ENCODE results near the gene DHRS3. TPM values are rescaled to one million over a fixed set of nuclear protein-coding genes. Genes with fewer than 3 reads are reported as not detected.
A peak's percentile ranks its signal among the peaks of the same experiment; 100 is the strongest.

The DHRS3 gene
- polyA plus RNA-seq, 1 of the 3 experiments (the other 2 are of a cell fraction), result 44.8 TPM

DNA sequence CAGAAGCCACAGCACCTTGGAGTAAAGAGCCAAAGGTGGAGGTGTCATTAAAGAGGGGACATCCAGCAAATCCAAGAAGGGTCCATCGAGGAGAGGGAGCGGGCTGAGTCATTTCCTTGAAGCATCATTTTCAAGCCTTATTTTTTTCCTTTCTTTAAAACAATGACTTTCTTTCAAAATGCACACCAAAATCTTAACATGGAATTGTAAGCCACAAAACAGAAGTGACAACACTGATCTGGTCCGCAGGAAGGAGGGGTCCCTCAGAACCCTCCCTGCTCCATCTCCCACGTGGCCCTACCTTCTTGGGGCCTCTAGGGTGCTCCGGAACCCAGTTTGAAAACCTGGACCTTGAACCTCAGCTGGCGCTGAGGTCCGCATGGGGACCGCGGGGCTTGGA, 14.8 kb downstream of the DHRS3 start:
- H2AFZ ChIP-seq (ENCODE audit: low read depth), result no peak overlapping the region
- peak overlapping the region; percentile 40; the same call in 1 of the 2 replicates for H3K9ac ChIP-seq
- 78% methylated on average over 9 of the region's 9 CpGs for WGBS (ENCODE audit: low lambda C conversion rate)
- H3K9me3 ChIP-seq, result no peaks in the 10 kb centered on the region
- no peaks in the 10 kb centered on the region for H3K9me2 ChIP-seq
- no peak for TF ChIP-seq REST (IDR thresholded peaks at IDR 0.05; ENCODE audit: low read depth, low read length)
- TF ChIP-seq FOSL2 (IDR thresholded peaks at IDR 0.05; ENCODE audit: borderline replicate concordance, low read depth), result peak; percentile 32; the same call in 1 of the 2 replicates
- DNase-seq, result no peak
- ChIA-PET CTCF (interaction anchor here (1.5 kb wide), 1 partner anchor 8 kb away, joined by 3 read pairs; no protein-coding TSS in a partner anchor), POLR2A (no interaction called here)
- H3K4me1 ChIP-seq (ENCODE audit: control insufficient read depth in 1 of 2, insufficient read depth in 2 of 2, low read depth in 1 of 2, low read length in 1 of 2), result peaks cover 33 to 53% of the 10 kb centered on the region in 2 experiments
- no peaks in the 10 kb centered on the region for H3K36me3 ChIP-seq (replicated peaks in 1 of 2; ENCODE audit: control insufficient read depth in 1 of 2, insufficient read depth in 2 of 2, low read length in 1 of 2)
- H3K4me2 ChIP-seq, result peak overlapping the region; percentile 56
- no peak overlapping the region for H3K4me3 ChIP-seq (ENCODE audit: low read depth in 2 of 2, low read length in 1 of 2)
- peaks cover 10% of the 10 kb centered on the region for H3F3A ChIP-seq (replicated peaks; ENCODE audit: insufficient read depth)
- no peaks in the 10 kb centered on the region for H3K79me2 ChIP-seq (ENCODE audit: insufficient read depth)
- peak overlapping the region; percentile 78 for H3K27ac ChIP-seq (ENCODE audit: low read depth in 2 of 2, low read length in 1 of 2)
- no peaks in the 10 kb centered on the region for H3K27me3 ChIP-seq (ENCODE audit: insufficient read depth)
- H4K20me1 ChIP-seq (ENCODE audit: insufficient read depth), result no peaks in the 10 kb centered on the region

DNA sequence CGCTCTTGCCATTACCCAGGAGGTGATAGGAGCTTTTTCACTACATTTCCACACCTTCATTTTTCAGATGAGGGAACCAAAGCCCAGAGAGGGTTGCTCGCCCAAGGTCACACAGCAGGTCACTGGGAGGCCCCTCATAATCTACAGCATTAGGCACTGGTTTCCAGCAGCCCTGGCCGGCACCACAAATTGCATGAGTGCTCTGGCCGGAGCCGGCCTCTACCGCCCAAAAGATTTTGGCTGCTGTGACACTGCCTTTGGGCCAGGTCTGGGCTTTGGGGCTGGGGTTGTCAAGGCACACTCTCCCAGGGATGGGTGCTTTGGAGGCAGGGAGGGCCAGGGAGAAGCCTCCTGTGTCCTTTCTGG, 15.4 kb downstream of the DHRS3 start:
- Histone ChIP-seq H4K20me1 (ENCODE audit: insufficient read depth) (no peaks in the 10 kb centered on the region), H3K4me1 (ENCODE audit: control insufficient read depth in 1 of 2, insufficient read depth in 2 of 2, low read depth in 1 of 2, low read length in 1 of 2) (peaks cover 33 to 59% of the 10 kb centered on the region in 2 experiments), H3K27me3 (ENCODE audit: insufficient read depth) (no peaks in the 10 kb centered on the region), H3K36me3 (replicated peaks in 1 of 2; ENCODE audit: control insufficient read depth in 1 of 2, insufficient read depth in 2 of 2, low read length in 1 of 2) (no peaks in the 10 kb centered on the region), H3K4me3 (ENCODE audit: low read depth in 2 of 2, low read length in 1 of 2) (no peak overlapping the region), H3K27ac (ENCODE audit: low read depth in 2 of 2, low read length in 1 of 2) (peak overlapping the region; percentile 24 to 78; a peak in 3 of 4 replicates), H3K4me2 (peak overlapping the region; percentile 56), H3K9ac (peak overlapping the region; percentile 40; the same call in 1 of the 2 replicates), H3K9me3 (no peaks in the 10 kb centered on the region), H3F3A (replicated peaks; ENCODE audit: insufficient read depth) (peaks cover 10% of the 10 kb centered on the region), H2AFZ (ENCODE audit: low read depth) (no peak overlapping the region), H3K79me2 (ENCODE audit: insufficient read depth) (no peaks in the 10 kb centered on the region), H3K9me2 (no peaks in the 10 kb centered on the region)
- POLR2A ChIA-PET, result no interaction called here
- no peak for DNase-seq
- TF ChIP-seq YY1 (IDR thresholded peaks at IDR 0.05; ENCODE audit: low read depth), result no peak
- no peak for TF ChIP-seq TAF1 (IDR thresholded peaks at IDR 0.05; ENCODE audit: borderline replicate concordance, low read depth, low read length)
- 67% methylated on average over 2 of the region's 6 CpGs for WGBS (ENCODE audit: low lambda C conversion rate)
- CTCF ChIA-PET, result interaction anchor here (1.5 kb wide), 1 partner anchor 9 kb away, joined by 3 read pairs; no protein-coding TSS in a partner anchor
